K562 treated with DMSO at 1 percent for 12 hours (cell line): ENCODE data around the gene SOX14. TPM values are rescaled to one million over a fixed set of nuclear protein-coding genes. Genes with fewer than 3 reads are reported as not detected.

ENCODE experiments used
- total RNA-seq: library from RNA; unstranded; fragments of 300-600 nt; gene quantifications from 2 replicates; pipeline ENCODE4 v1.2.3, GENCODE V29; 2022; ENCODE audit not compliant: insufficient read depth

Gene SOX14
- not detected in 2 replicates for total RNA-seq

DNA sequence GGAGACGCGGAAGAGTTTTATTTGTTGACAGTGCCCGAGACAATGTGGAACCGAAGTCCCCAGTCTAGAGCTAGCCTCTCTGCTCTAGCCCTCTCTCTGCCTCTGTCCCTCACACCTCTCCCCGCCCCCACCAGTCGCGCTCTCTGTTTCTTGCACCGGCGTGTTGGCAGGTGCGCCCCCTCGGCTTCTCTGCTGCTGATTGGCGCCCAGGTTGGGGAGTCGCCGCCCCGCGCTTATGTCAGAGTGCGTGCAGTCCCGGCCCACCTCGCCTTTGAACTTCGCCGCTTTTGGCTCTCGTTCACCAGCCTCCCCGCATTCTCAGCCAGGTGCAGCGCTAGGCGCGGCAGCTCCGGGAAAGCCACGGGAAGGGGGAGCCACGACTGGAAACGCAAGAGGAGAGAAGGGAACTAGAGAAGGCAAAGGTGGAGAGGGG, at the start of gene SOX14:
Gene SOX14, plus strand, starts transcription at position 315 of the 433 bp plus-strand sequence. CDS start 470 bp downstream, outside the sequence.

Other genes with a start within 250 kb of the SOX14 start
- gene CLDN18, start 245.8 kb downstream of the SOX14 start, total RNA-seq: not detected in 2 replicates